Mucosa of descending colon (tissue), 3 donors: ENCODE measurements around the gene RHOBTB1. TPM values are rescaled to one million over a fixed set of nuclear protein-coding genes. Genes with fewer than 3 reads are reported as not detected.
"Not testable (repeated sequence)": the region's sequence is repeated elsewhere in the genome, so short reads cannot be mapped to it uniquely, and the experiment has no call there.

Experiments used
- ATAC-seq: fragments of 200-7000 bp; cut with Tn5 transposase; one replicate; pipeline ENCODE4 v1.9.1; 2020; ENCODE audit warnings: mild to moderate bottlenecking, moderate library complexity
- DNase-seq, 3 donors: peaks; one replicate each; pipeline ENCODE4 v3.0.0-alpha.2; 2020
- H3K36me3 ChIP-seq: fragments of 200-600 bp; one replicate; pipeline ENCODE4 v1.8.0; 2021; ENCODE audit warnings: low read depth, mild to moderate bottlenecking
- H3K4me1 ChIP-seq: fragments of 200-600 bp; one replicate; pipeline ENCODE4 v1.8.0; 2021; ENCODE audit warnings: low read depth, mild to moderate bottlenecking
- H3K4me3 ChIP-seq: fragments of 200-600 bp; one replicate; pipeline ENCODE4 v1.8.0; 2021; ENCODE audit warnings: mild to moderate bottlenecking
- H3K9me3 ChIP-seq: fragments of 200-600 bp; one replicate; pipeline ENCODE4 v1.8.0; 2021; ENCODE audit warnings: mild to moderate bottlenecking
- intact Hi-C, 2 donors: fragments of 100-400 bp; cut with DNase I in 1 of 2; cut with micrococcal nuclease in 1 of 2; formaldehyde crosslinking; loops; one replicate each; pipeline versions ENCODE4 v1.11.0 to v1.11.1; 2022; cut with DNase I, micrococcal nuclease
- total RNA-seq, 3 donors: library from RNA; stranded (reverse); fragmentation: NEBNext Ultra II Directional in 2 of 3; extraction: Animal tissue kit (Norgen Biotek cat#: 25700) in 2 of 3; gene quantifications; one replicate each; pipeline versions ENCODE4 v1.2.1 to v1.2.4, GENCODE V29; 2021 to 2023
- TF ChIP-seq, protein P1 (sequence below): fragments of 200-600 bp; IDR thresholded peaks from one replicate; pipeline ENCODE4 v1.8.0; 2022; ENCODE audit warnings: antibody characterized with exemption, mild to moderate bottlenecking
- donor health status: DM: no; HTN: no; CAD: no; lungs with moderate emphysema.
- donor health status: DM: no; HTN: no; CAD: no.
- donor health status: DM: no; HTN: yes; CAD: no.

The RHOBTB1 gene
- total RNA-seq, 3 donors from 2014 or later, result 5.8 to 8.0 (median 6.9) TPM

DNA sequence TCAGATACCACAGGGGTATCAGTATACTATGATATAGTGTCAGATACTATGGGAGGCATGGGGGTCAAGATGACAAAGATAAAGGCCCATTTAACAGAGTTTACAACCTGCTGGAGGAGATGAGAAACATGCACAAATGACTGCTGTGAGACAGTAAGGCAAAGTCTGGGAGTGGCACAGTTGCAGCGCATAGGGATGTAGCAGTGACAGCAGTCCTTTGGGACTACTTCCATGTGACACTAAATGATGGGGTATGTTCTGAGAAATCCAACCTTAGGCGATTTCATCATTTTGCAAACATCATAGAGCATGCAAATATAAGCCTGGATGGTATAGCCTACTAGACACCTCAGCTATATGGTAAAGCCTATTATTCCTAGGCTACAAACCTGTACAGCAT, 108.9 kb downstream of the RHOBTB1 start:
- no peaks in the 10 kb centered on the region for H3K4me1 ChIP-seq
- no peak for ATAC-seq
- no peak overlapping the region for H3K4me3 ChIP-seq
- no peaks in the 10 kb centered on the region for H3K36me3 ChIP-seq
- TF ChIP-seq, protein P1, sequence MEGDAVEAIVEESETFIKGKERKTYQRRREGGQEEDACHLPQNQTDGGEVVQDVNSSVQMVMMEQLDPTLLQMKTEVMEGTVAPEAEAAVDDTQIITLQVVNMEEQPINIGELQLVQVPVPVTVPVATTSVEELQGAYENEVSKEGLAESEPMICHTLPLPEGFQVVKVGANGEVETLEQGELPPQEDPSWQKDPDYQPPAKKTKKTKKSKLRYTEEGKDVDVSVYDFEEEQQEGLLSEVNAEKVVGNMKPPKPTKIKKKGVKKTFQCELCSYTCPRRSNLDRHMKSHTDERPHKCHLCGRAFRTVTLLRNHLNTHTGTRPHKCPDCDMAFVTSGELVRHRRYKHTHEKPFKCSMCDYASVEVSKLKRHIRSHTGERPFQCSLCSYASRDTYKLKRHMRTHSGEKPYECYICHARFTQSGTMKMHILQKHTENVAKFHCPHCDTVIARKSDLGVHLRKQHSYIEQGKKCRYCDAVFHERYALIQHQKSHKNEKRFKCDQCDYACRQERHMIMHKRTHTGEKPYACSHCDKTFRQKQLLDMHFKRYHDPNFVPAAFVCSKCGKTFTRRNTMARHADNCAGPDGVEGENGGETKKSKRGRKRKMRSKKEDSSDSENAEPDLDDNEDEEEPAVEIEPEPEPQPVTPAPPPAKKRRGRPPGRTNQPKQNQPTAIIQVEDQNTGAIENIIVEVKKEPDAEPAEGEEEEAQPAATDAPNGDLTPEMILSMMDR, result no peak
- intact Hi-C loops, result no loop called here
- no peak for DNase-seq
- no peaks in the 10 kb centered on the region for H3K9me3 ChIP-seq

DNA sequence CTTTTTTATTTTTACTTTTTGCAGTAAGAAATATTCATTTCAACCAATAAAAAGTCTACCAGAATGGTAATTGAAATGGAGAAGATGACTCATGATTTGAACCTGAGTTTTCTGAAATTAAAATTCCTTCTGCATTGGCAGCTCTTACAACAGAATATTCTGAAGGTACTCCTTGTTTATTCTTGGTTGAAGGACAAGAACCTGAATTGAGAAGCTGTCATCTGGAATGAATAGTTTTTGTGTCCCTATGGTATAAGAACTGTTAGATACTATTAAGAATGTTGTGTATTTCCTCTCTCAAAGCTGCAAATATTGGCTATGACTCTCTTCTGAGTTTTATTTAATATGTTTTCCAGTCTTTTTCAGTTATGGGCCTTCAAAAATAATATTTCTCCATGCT, 109.6 kb downstream of the RHOBTB1 start:
- TF ChIP-seq, protein P1, result no peak
- H3K36me3 ChIP-seq, result no peaks in the 10 kb centered on the region
- H3K9me3 ChIP-seq, result no peaks in the 10 kb centered on the region
- no peak overlapping the region for H3K4me3 ChIP-seq
- no peak for ATAC-seq
- no peaks in the 10 kb centered on the region for H3K4me1 ChIP-seq
- intact Hi-C loops, result no loop called here
- DNase-seq, result no peak

DNA sequence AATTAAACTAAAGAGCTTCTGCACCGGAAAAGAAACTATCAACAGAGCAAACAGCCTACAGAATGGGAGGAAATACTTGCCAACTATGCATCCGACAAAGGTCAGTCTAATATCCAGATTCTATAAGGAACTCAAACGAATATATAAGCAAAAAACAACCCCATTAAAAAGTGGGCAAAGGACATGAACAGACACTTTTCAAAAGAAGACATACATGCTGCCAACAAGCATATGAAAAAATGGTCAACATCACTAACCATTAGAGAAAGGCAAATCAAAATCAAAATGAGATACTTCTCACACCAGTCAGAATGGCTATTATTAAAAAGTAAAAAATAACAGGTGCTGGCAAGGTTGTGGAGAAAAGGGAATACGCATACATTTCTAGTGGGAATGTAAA, 111.8 kb downstream of the RHOBTB1 start:
- intact Hi-C loops, H3K36me3 ChIP-seq, ATAC-seq, H3K4me3 ChIP-seq, H3K4me1 ChIP-seq, DNase-seq, H3K9me3 ChIP-seq: not testable (repeated sequence)

DNA sequence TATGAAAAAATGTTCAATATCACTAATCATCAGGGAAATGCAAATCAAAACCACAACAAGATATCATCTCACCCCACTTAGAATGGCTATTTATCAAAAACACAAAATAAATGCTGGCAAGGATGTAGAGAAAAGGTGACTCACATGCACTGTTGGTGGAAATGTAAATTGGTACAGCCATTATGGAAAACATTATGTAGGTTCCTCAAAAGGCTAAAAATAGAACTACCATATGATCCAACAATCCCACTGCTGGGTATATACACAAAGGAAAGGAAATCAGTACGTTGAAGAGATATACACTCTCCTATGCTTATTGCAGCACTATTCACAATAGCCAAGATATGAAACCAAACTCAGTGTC, 115.5 kb downstream of the RHOBTB1 start:
- Histone ChIP-seq H3K4me1 (no peaks in the 10 kb centered on the region), H3K4me3 (no peak overlapping the region), H3K36me3 (no peaks in the 10 kb centered on the region), H3K9me3 (no peaks in the 10 kb centered on the region)
- ATAC-seq, result no peak
- intact Hi-C loops, result no loop called here
- TF ChIP-seq, protein P1, result no peak
- no peak for DNase-seq

DNA sequence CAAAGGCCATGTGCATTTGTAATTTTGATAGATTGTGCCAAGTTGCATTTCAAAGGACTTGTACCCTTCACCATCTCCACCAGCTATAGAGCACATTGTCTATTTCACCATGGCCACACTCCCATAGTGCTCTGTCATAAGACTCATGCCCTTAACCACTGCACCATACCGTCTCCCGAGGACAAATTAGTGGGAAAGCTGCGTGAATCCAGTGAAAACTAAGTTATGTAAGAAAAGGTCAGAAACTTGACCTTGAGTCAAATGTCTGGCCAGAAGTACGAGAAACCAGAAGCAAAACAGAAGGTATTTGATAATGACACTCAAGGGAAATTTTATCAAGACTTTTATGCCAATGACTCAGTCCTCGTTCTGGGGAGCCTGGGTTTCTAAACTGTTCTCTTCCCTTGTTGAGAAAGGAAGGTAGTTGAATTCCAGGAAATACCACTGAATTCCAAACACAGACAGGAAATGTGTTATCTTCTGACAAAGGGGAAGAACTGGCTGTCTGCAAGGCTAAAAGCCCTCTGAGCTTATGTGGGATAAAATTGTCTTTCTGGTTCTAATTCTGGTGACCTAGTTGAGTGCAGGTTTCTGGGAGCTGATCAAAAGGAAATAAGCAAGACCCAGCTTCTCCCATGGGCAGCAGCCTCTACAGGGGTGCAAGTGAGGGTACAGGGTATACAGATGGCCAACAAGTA, 116.0 kb downstream of the RHOBTB1 start:
- no peak for ATAC-seq
- Histone ChIP-seq H3K9me3 (no peaks in the 10 kb centered on the region), H3K36me3 (no peaks in the 10 kb centered on the region), H3K4me1 (no peaks in the 10 kb centered on the region), H3K4me3 (no peak overlapping the region)
- no peak for DNase-seq
- TF ChIP-seq, protein P1, result no peak
- intact Hi-C loops, result no loop called here

DNA sequence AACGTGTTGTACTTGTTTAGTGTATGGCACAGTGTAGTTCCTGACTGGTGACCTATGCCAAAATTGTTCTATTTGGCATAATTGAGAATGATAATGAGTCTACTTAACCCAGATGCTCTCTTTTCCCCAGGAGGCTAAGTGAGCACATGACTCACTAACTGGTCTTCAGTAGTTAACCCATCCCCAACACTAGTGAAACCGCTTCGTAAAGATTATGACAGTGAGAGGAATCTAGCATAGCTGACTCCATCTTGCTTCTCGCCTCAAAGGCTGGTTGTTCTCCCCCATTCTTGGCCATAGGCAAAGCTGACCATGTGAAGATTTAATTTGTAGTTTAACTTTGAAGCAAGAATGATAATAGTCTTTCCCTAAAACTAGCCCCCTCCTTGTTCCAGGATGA, 118.5 kb downstream of the RHOBTB1 start:
- no peak overlapping the region for H3K4me3 ChIP-seq
- ATAC-seq (no peak), DNase-seq (no peak)
- TF ChIP-seq, protein P1, result no peak
- no peaks in the 10 kb centered on the region for H3K4me1 ChIP-seq
- H3K36me3 ChIP-seq, result no peaks in the 10 kb centered on the region
- no peaks in the 10 kb centered on the region for H3K9me3 ChIP-seq
- intact Hi-C loops, result no loop called here
